T follicular helper cell (primary cell): ENCODE data around the gene OPA1.

ENCODE experiments used
- DNase-seq: peaks from one replicate; pipeline ENCODE4 v3.0.0-alpha.2; 2020; ENCODE audit warnings: low read depth

The OPA1 gene

DNA sequence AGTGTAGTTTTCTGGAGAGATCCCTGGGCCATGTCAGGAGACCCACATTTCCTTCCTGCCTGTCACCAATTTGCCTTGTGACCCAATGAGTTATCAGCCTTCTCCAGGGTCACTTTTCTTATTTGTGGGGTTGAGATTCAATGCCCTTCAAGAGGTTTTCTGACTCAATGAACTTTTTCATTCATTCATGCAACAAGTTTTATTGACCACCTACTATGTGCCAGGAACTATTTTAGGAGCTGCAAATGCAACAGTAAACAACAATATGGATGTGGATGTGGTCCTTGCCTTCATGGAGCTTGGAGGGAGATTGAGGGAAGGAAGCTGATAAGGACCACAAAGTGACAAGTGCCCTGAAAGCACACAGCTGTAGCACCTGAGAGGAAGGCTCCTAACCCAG lies 142.8 kb downstream of the OPA1 start:
- no peak for DNase-seq

DNA sequence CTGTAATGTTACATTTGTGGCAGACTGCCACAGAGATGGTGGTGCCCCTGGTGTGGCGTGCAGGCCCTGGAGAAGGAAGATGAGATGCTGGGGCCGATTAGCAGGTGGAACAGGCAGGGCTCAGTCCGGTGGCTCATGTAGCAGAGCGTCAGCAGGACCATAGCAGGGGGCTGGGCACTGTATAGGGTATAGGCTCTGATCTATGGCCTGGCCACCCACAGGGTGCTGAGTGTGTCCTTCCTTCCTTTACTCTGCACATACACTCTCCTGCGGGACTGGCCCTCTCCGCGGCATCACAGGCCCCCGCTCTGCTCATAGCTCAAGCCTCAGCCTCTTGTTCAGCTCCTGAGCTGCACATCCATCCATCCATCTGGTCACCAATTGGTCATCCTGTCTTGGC lies 143.6 kb downstream of the OPA1 start:
- no peak for DNase-seq

DNA sequence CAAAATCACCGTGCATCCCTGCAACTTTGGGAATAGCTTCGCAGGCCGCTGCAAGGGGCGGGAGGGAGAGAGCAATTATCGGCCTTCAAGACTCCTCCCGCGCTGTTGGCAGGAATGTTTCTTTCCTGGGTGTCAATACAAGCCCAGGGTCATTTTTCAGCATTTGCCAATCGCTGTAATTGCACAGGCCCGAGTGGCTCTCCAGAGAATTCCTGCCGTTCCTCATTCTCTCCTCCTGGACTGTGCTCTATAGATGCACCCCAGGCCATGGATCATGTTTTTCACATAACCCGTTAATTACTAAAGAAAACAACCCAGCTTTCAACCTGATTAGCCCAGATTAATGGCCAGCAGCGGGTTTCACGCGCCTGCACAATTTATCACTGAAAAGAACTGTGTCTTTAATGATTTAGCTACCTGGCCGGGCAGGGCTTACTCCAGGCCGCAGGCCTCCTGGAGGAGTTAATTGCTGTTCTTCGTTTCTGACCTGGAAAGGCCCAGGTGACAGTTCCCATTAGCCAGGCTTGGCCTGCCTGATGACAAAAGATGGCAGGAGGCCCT lies 144.3 kb downstream of the OPA1 start:
- no peak for DNase-seq

DNA sequence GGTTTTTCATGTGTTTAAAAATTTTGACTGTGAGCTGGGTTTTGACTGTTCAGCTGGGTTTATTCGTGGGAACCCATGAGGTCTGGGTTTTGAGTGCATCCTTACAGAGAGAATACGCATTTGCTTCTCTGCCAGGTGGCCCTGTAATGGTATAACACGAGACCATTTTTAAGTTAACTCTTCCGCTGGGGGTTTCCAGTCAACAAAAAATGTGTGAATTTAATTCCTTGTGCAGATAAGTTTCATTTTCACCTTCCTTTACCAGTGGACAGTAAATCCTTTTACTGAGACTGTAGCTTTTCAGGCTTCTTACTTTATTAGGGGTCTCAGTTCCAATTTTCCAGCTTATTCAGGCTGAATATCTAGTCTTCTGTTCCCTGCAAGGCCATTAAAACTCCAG lies 149.6 kb downstream of the OPA1 start:
- DNase-seq = no peak

DNA sequence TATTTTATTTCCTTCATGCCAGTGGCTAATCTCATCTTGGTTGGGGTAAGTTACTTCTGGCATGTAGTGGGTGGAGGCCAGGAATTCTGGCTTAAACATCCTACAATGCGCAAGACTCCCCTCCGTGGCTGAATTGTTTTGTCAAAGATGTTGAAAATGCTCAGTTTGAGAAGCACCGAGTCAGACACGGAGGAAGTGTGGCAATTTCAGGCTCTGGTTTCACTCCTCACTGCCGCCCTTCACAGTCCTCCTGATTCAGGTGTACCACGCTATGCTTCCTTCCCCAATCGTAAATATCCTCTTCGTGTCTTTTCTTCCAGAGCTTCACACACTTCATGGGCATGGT lies 150.7 kb downstream of the OPA1 start:
- no peak for DNase-seq

DNA sequence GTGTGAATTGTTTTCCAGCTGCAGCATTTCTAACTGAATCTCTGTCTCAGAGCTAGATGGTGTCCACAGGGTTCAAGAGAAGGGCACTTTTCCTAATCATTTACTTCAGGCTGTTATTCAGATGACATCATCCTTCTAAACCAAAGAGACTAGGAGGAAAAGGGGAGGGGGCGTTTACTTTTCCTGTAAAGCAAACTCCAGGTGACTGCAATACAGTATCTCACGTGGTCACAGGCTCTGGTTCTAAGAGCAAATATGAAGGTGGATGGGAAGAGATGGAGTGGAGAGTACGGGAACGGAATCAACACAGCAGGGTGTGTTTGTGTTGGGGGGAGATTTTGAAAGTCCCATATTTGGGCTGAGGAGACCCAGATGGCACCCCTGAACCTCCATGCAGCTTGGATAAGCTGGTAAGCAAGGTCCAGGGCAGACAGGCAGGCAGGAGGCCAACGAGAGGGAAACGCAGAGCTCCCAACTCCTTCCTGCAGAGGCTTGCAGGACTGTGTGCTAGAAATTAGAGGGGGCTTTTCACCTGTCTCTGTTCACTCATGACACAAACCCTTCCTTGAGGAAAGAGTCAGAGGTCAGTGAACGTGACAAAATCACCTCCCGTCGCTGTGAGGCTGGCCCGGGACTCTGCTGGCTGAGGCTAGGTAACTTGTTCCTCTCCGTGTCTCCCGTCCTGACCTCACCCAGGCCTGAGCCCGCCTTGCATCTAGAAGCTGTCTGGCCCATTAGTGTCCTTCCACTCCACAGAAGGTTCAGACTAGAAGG lies 151.2 kb downstream of the OPA1 start:
- no peak for DNase-seq

DNA sequence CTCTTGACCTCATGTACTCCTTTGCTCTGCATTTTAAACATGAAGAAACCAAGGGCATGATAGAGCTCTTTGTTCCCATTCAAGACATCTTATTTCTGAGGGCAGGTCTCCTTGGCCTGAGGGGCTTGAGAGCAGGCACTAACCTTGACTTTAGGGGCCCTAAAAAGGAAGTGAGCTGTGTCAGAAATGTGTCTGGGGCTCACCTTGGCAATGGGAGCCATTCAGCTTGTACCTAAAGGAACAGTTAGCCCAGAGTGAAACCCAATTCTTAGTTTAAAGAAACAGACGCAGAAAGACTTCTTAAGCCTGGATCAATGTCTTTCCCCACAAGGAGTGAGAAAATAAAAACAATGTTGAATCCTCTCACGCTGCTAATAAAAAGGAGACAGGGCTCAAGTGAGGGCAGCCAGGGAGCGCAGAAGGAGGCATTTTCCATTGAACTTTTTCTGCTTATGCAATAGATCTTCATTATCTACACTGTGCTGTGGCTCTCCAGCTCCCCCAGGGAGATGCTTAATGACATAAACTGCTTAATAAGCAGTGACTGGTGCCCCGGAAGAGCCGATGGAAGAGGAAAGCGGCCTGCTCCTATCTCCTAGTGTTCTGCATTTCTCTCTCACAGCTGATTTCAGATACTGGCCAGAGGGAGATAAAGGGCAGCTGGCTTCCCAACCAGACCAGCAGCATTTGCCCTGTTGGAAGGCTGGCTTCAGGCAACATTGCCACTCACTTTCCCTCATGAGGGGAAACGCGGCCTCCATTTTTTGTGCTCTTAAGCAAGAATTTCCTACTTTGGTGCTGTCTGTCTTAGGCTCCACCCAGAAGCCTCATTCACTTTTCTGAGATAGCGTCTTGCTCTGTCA lies 152.0 kb downstream of the OPA1 start:
- no peak for DNase-seq

DNA sequence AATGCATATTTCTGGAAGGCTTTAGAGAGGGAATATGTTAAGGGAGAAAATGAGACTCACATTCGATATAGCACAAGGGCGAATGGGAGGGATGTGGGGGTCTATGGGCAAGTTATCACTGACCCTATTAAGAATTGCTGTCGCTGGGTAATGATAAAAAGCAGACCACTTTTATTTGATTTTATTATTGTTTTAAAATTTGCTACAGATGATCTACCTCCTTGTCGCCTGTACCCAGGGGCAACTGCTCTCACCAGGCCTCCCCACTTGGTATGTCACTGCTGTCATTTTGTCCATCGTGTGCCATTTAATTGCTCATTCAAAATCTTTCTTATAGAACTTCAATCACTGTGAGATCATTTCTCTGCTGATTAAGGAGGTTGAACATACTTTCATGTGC lies 153.8 kb downstream of the OPA1 start:
- no peak for DNase-seq
